Neural progenitor cell (in vitro differentiated cells): ENCODE results near the gene RHBDL3. TPM values are rescaled to one million over a fixed set of nuclear protein-coding genes. Genes with fewer than 3 reads are reported as not detected.

ENCODE experiments used
- DNase-seq: peaks from one replicate; pipeline ENCODE4 v3.0.0-alpha.2; 2016; ENCODE audit warnings: low spot score
- H2AFZ ChIP-seq: fragments of 200-600 bp; sonication (generic); replicated peaks from 2 replicates; pipeline ENCODE4 v1.6.1; 2016; ENCODE audit warnings: antibody characterized with exemption
- H3F3A ChIP-seq: fragments of 200-600 bp; sonication (generic); 2 replicates; pipeline ENCODE4 v1.6.1; 2016; ENCODE audit warnings: antibody characterized with exemption, low read depth
- H3K27ac ChIP-seq: fragments of 200-600 bp; sonication (generic); 2 replicates; pipeline ENCODE4 v1.5.1; 2016; ENCODE audit warnings: mild to moderate bottlenecking
- H3K27me3 ChIP-seq: fragments of 200-600 bp; sonication (generic); 2 replicates; pipeline ENCODE4 v1.6.1; 2016; ENCODE audit warnings: mild to moderate bottlenecking, moderate library complexity
- H3K36me3 ChIP-seq: fragments of 200-600 bp; sonication (generic); 2 replicates; pipeline ENCODE4 v1.5.1; 2016
- H3K4me1 ChIP-seq: fragments of 200-600 bp; sonication (generic); 2 replicates; pipeline ENCODE4 v1.6.1; 2016; ENCODE audit warnings: mixed run types
- H3K4me2 ChIP-seq: fragments of 200-600 bp; sonication (generic); 2 replicates; pipeline ENCODE4 v1.6.1; 2016
- H3K4me3 ChIP-seq: fragments of 200-600 bp; sonication (generic); 2 replicates; pipeline ENCODE4 v1.5.1; 2016
- H3K79me2 ChIP-seq: fragments of 200-600 bp; sonication (generic); 2 replicates; pipeline ENCODE4 v1.6.1; 2016; ENCODE audit warnings: low read depth
- H3K9ac ChIP-seq: fragments of 200-600 bp; sonication (generic); 2 replicates; pipeline ENCODE4 v1.6.1; 2016
- H3K9me3 ChIP-seq: fragments of 200-600 bp; sonication (generic); 2 replicates; pipeline ENCODE4 v1.5.1; 2016; ENCODE audit warnings: low read depth
- H4K20me1 ChIP-seq: fragments of 200-600 bp; sonication (generic); 2 replicates; pipeline ENCODE4 v1.6.1; 2016; ENCODE audit warnings: low read depth
- H3K27ac Mint-ChIP-seq: 3 replicates; pipeline ENCODE4 v1.8.0; 2021; ENCODE audit warnings: mixed read lengths
- H3K27me3 Mint-ChIP-seq: 2 replicates; pipeline ENCODE4 v1.8.0; 2022; ENCODE audit warnings: low read depth, mild to moderate bottlenecking, inconsistent platforms, moderate library complexity, mixed read lengths; ENCODE audit not compliant: insufficient read depth
- H3K36me3 Mint-ChIP-seq: 3 replicates; pipeline ENCODE4 v1.8.0; 2021; ENCODE audit warnings: mixed read lengths
- H3K4me1 Mint-ChIP-seq: 3 replicates; pipeline ENCODE4 v1.8.0; 2021; ENCODE audit warnings: mixed read lengths
- H3K4me3 Mint-ChIP-seq: 3 replicates; pipeline ENCODE4 v1.8.0; 2021; ENCODE audit warnings: mild to moderate bottlenecking, moderate library complexity, mixed read lengths
- H3K9me3 Mint-ChIP-seq: 3 replicates; pipeline ENCODE4 v1.8.0; 2020; ENCODE audit warnings: mixed read lengths
- CTCF ChIP-seq: fragments of 200-600 bp; sonication (generic); IDR thresholded peaks from 2 replicates; pipeline ENCODE4 v1.5.1; 2017; ENCODE audit warnings: antibody characterized with exemption, mild to moderate bottlenecking
- EZH2 ChIP-seq: fragments of 200-600 bp; sonication (generic); IDR thresholded peaks from 2 replicates; pipeline ENCODE4 v1.6.1; 2017; ENCODE audit warnings: antibody characterized with exemption, mild to moderate bottlenecking, moderate library complexity
- EZH2phosphoT487 ChIP-seq: fragments of 200-600 bp; sonication (generic); IDR thresholded peaks from 2 replicates; pipeline ENCODE4 v1.6.1; 2017; ENCODE audit warnings: antibody characterized with exemption
- total RNA-seq: library from RNA; depleted of rRNA; stranded (reverse); fragments of >200 nt; gene quantifications from 2 replicates; pipeline ENCODE4 v1.2.3, GENCODE V29; 2015; ENCODE audit warnings: low replicate concordance

The RHBDL3 gene
- total RNA-seq, 1 donor from 2014 or later = 2.5 TPM

DNA sequence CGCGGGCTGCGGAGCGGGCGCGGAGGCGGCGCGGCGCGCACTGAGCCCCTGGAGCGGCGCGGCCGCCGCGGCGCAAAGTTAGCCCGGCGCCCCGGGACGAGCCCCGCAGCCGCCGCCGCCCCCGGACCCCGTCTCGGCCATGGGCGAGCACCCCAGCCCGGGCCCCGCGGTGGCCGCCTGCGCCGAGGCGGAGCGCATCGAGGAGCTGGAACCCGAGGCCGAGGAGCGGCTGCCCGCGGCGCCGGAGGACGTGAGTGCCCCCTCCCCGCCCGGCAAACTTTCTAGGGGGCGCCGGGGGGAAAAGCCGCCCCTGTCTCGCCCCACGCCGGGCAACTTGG, 388 bp downstream of the RHBDL3 start:
- H3K27me3 ChIP-seq = peaks cover 60% of the 10 kb centered on the region
- no peak for DNase-seq
- Mint-ChIP-seq H3K4me1 (peaks cover 50% of the 10 kb centered on the region), H3K9me3 (peaks cover 2% of the 10 kb centered on the region), H3K36me3 (peaks cover 2% of the 10 kb centered on the region), H3K27ac (no peak overlapping the region), H3K4me3 (no peak overlapping the region), H3K27me3 (peaks cover 49% of the 10 kb centered on the region)
- peaks cover 4% of the 10 kb centered on the region for H3K79me2 ChIP-seq
- H3K4me1 ChIP-seq = peaks cover 36% of the 10 kb centered on the region
- peak overlapping the region; percentile 89 for H2AFZ ChIP-seq
- H3K4me2 ChIP-seq = peak overlapping the region; percentile 99
- no peaks in the 10 kb centered on the region for H3K36me3 ChIP-seq
- H3K9ac ChIP-seq = no peak overlapping the region
- H3K9me3 ChIP-seq = no peaks in the 10 kb centered on the region
- H3K27ac ChIP-seq = no peak overlapping the region
- peaks cover 34% of the 10 kb centered on the region for H3F3A ChIP-seq
- H3K4me3 ChIP-seq = peak overlapping the region; percentile 66
- peaks cover 14% of the 10 kb centered on the region for H4K20me1 ChIP-seq
- no peak for TF ChIP-seq EZH2phosphoT487
- no peak for TF ChIP-seq CTCF
- no peak for TF ChIP-seq EZH2

- Mint-ChIP-seq H3K9me3 (peaks cover 2% of the 10 kb centered on the region), H3K36me3 (peaks cover 2% of the 10 kb centered on the region), H3K4me3 (peak overlapping the region; percentile 86), H3K27ac (no peak overlapping the region), H3K4me1 (peaks cover 49% of the 10 kb centered on the region), H3K27me3 (peaks cover 46% of the 10 kb centered on the region)
- Histone ChIP-seq H4K20me1 (peaks cover 18% of the 10 kb centered on the region), H3K4me1 (peaks cover 30% of the 10 kb centered on the region), H3F3A (peaks cover 38% of the 10 kb centered on the region), H3K9me3 (no peaks in the 10 kb centered on the region), H3K4me3 (peak overlapping the region; percentile 66), H3K27ac (no peak overlapping the region), H3K9ac (no peak overlapping the region), H2AFZ (peak overlapping the region; percentile 89), H3K36me3 (no peaks in the 10 kb centered on the region), H3K4me2 (peak overlapping the region; percentile 99), H3K79me2 (peaks cover 9% of the 10 kb centered on the region), H3K27me3 (peaks cover 60% of the 10 kb centered on the region)
- DNase-seq = peak; percentile 87
- no peak for TF ChIP-seq CTCF
- TF ChIP-seq EZH2 = peak; percentile 69
- peak; percentile 45 for TF ChIP-seq EZH2phosphoT487
Measured at GRCh38 chr17:32266389-32267301, 1.0 kb downstream of the RHBDL3 start.

GRCh38 chr17:32267690-32268205, 2.1 kb downstream of the RHBDL3 start:
- Histone ChIP-seq H4K20me1 (peaks cover 18% of the 10 kb centered on the region), H2AFZ (no peak overlapping the region), H3K79me2 (peaks cover 9% of the 10 kb centered on the region), H3K9ac (no peak overlapping the region), H3K4me1 (peaks cover 32% of the 10 kb centered on the region), H3K27me3 (peaks cover 57% of the 10 kb centered on the region), H3K9me3 (no peaks in the 10 kb centered on the region), H3F3A (peaks cover 49% of the 10 kb centered on the region), H3K4me2 (peak overlapping the region; percentile 99), H3K4me3 (no peak overlapping the region), H3K27ac (no peak overlapping the region), H3K36me3 (no peaks in the 10 kb centered on the region)
- no peaks in the 10 kb centered on the region for H3K36me3 Mint-ChIP-seq
- DNase-seq = peak; percentile 37
- H3K4me3 Mint-ChIP-seq = peak overlapping the region; percentile 81
- H3K27me3 Mint-ChIP-seq = peaks cover 44% of the 10 kb centered on the region
- TF ChIP-seq EZH2 (no peak), EZH2phosphoT487 (no peak), CTCF (no peak)
- H3K9me3 Mint-ChIP-seq = peaks cover 2% of the 10 kb centered on the region
- H3K4me1 Mint-ChIP-seq = peaks cover 49% of the 10 kb centered on the region
- H3K27ac Mint-ChIP-seq = no peak overlapping the region
